ENCODE results near the gene QTRT2. TPM values are rescaled to one million over a fixed set of nuclear protein-coding genes. Genes with fewer than 3 reads are reported as not detected.

The QTRT2 gene
- total and polyA plus RNA-seq, 11 donors, result 2.0 to 12.2 (median 5.7) TPM

DNA sequence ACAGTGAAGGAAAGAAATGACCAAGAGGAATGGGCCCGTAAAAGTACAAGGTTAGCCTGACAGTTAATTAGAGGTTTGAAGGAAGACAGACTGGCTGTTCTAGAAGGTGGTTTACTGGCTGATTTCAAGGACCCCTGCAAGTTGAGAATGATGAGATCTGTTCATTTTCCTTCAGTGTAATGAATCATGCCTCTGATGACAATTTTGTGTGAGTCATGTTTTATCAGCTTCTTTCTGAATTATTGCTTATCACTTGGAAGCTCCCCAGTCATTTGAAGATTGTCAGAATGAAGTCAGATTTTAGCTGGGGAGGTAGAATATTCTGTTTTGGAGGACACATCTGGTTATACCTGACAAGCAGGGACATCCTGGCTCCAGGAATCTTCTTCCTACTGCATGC is 71.7 kb downstream of the QTRT2 start:
- ATAC-seq (no peak), DNase-seq (no peak)
- H3K27me3 ChIP-seq, result no peaks in the 10 kb centered on the region
- H3K4me3 ChIP-seq, result no peak overlapping the region
- no peaks in the 10 kb centered on the region for H3K9me3 ChIP-seq
- 62 to 80% (median 77%) methylated on average over 1 of the region's 1 CpG for WGBS, 4 donors
- TF ChIP-seq, protein P1, sequence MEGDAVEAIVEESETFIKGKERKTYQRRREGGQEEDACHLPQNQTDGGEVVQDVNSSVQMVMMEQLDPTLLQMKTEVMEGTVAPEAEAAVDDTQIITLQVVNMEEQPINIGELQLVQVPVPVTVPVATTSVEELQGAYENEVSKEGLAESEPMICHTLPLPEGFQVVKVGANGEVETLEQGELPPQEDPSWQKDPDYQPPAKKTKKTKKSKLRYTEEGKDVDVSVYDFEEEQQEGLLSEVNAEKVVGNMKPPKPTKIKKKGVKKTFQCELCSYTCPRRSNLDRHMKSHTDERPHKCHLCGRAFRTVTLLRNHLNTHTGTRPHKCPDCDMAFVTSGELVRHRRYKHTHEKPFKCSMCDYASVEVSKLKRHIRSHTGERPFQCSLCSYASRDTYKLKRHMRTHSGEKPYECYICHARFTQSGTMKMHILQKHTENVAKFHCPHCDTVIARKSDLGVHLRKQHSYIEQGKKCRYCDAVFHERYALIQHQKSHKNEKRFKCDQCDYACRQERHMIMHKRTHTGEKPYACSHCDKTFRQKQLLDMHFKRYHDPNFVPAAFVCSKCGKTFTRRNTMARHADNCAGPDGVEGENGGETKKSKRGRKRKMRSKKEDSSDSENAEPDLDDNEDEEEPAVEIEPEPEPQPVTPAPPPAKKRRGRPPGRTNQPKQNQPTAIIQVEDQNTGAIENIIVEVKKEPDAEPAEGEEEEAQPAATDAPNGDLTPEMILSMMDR (IDR thresholded peaks at IDR 0.05), result no peak
- no peak for TF ChIP-seq POLR2A (IDR thresholded peaks at IDR 0.05)
- no peaks in the 10 kb centered on the region for H3K36me3 ChIP-seq
- H3K27ac ChIP-seq, result no peak overlapping the region
- peaks cover 0 to 2% (median 0%) of the 10 kb centered on the region in 12 donors for H3K4me1 ChIP-seq
- intact Hi-C loops (cut with DNase I), result no loop called here

DNA sequence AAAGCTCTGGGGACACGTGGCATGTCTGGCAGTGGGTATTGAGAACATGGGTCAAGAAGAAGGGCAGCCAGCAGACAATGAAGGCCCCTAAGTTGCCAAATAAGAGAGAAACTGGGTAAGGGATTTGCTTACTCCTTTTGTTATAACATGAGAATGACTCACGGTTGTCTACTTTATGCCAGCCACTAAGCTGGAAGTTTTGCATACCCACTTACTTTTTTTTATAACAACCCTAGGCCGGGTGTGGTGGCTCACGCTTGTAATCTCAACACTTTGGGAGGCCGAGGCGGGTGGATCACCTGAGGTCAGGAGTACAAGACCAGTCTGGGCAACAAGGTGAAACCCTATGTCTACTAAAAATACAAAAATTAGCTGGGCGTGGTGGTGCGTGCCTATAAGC is 72.3 kb downstream of the QTRT2 start:
- Histone ChIP-seq H3K27me3 (no peaks in the 10 kb centered on the region), H3K4me3 (no peak overlapping the region), H3K27ac (no peak overlapping the region), H3K36me3 (no peaks in the 10 kb centered on the region), H3K4me1 (no peaks in the 10 kb centered on the region), H3K9me3 (no peaks in the 10 kb centered on the region)
- 90 to 96% (median 93%) methylated on average over 8 of the region's 8 CpGs for WGBS, 4 donors
- no peak for ATAC-seq
- intact Hi-C loops (cut with DNase I), result no loop called here
- DNase-seq, result no peak
- TF ChIP-seq, protein P1 (IDR thresholded peaks at IDR 0.05), result no peak
- TF ChIP-seq POLR2A (IDR thresholded peaks at IDR 0.05), result no peak

DNA sequence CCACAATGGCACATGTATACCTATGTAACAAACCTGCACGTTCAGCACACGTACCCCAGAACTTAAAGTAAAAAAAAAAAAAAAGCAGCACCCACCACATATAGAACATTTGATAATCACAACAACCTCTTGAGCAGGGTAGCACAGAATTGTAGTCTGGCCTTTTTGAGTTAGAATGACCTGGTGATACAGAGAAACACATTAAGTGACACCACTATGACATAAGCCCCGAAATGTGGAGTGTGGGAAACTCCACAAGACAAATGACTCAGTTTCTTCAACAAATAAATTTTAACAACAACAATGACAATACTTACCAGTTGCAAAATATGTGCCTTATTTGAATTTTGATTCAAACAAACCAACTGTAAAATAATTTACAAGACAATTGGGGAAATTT is 76.0 kb downstream of the QTRT2 start:
- intact Hi-C loops (cut with DNase I), result no loop called here
- Histone ChIP-seq H3K4me3 (no peak overlapping the region), H3K4me1 (no peaks in the 10 kb centered on the region), H3K9me3 (no peaks in the 10 kb centered on the region), H3K36me3 (no peaks in the 10 kb centered on the region), H3K27me3 (no peaks in the 10 kb centered on the region), H3K27ac (no peak overlapping the region)
- 93 to 98% (median 95%) methylated on average over 3 of the region's 3 CpGs for WGBS, 4 donors
- no peak for ATAC-seq
- TF ChIP-seq POLR2A (IDR thresholded peaks at IDR 0.05), result no peak
- TF ChIP-seq, protein P1 (IDR thresholded peaks at IDR 0.05), result no peak
- DNase-seq, result no peak

DNA sequence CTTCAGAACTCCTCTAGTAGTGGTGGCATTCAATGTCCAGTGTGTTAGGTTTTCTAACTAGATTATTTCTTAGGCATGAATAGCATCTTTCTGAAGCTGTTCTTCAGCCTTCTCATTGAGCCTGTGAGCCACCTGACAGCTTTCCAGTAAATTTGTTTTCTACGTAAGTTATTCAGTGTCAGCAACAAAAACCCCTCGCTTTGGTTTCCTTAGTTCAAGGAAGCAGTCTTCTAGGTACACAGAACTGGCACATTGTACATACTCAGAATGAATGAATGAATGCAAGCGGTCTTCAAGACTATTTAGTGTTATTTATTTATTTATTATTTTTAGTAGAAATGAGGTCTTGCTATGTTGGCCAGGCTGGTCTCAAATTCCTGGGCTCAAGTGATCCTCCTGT is 77.4 kb downstream of the QTRT2 start:
- no peak for DNase-seq
- no peak for ATAC-seq
- Histone ChIP-seq H3K4me1 (no peaks in the 10 kb centered on the region), H3K27ac (no peak overlapping the region), H3K27me3 (peaks cover 0 to 2% (median 0%) of the 10 kb centered on the region in 9 donors), H3K36me3 (no peaks in the 10 kb centered on the region), H3K4me3 (no peak overlapping the region), H3K9me3 (no peaks in the 10 kb centered on the region)
- intact Hi-C loops (cut with DNase I), result no loop called here
- 94 to 99% (median 95%) methylated on average over 3 of the region's 3 CpGs for WGBS, 4 donors
- no peak for TF ChIP-seq POLR2A (IDR thresholded peaks at IDR 0.05)
- TF ChIP-seq, protein P1 (IDR thresholded peaks at IDR 0.05), result no peak

Other genes starting within 250 kb of the QTRT2 start
- gene GRAMD1C, start 217.9 kb upstream of the QTRT2 start, total RNA-seq, result 1 to 10 TPM in 6 of 9 donors, under 1 TPM in 3; 0.49 to 5.6 (median 1.2) TPM
- 1 to 10 TPM in 1 of 2 donors, under 1 TPM in 1; 0.49 to 1.3 TPM for gene GRAMD1C, start 217.9 kb upstream of the QTRT2 start, polyA plus RNA-seq
- 1 to 10 TPM in 8 of 9 donors, under 1 TPM in 1; 0.60 to 4.2 (median 1.7) TPM for gene ZDHHC23, start 108.7 kb upstream of the QTRT2 start, total RNA-seq
- 1 to 10 TPM in 1 of 2 donors, under 1 TPM in 1; 0.76 to 3.9 TPM for gene ZDHHC23, start 108.7 kb upstream of the QTRT2 start, polyA plus RNA-seq
- gene CCDC191, start 211 bp upstream of the QTRT2 start, total RNA-seq, result 1 to 10 TPM in 5 of 9 donors, under 1 TPM in 4; 0.38 to 3.2 (median 1.2) TPM
- gene CCDC191, start 211 bp upstream of the QTRT2 start, polyA plus RNA-seq, result 1 to 10 TPM in 1 of 2 donors, under 1 TPM in 1; 0.50 to 1.0 TPM
- gene DRD3, start 122.3 kb downstream of the QTRT2 start, total RNA-seq, result not detected
- gene DRD3, start 122.3 kb downstream of the QTRT2 start, polyA plus RNA-seq, result not detected
- under 1 TPM in 2 of 9 donors, not detected in 7; 0.09 to 0.11 TPM for gene ZNF80, start 180.8 kb downstream of the QTRT2 start, total RNA-seq
- gene ZNF80, start 180.8 kb downstream of the QTRT2 start, polyA plus RNA-seq, result not detected
- 1 to 10 TPM in 1 of 9 donors, under 1 TPM in 2, not detected in 6; 0.10 to 3.8 (median 0.77) TPM for gene TIGIT, start 237.3 kb downstream of the QTRT2 start, total RNA-seq
- under 1 TPM in 1 of 2 donors, not detected in 1; 0.04 TPM for gene TIGIT, start 237.3 kb downstream of the QTRT2 start, polyA plus RNA-seq